Liver (tissue), 9 donors: ENCODE measurements around the gene CDK19. TPM values are rescaled to one million over a fixed set of nuclear protein-coding genes. Genes with fewer than 3 reads are reported as not detected.

Experiments used
- DNase-seq: peaks from one replicate; pipeline ENCODE4 v3.0.0-alpha.2; 2017; ENCODE audit warnings: low spot score
- H3K27ac ChIP-seq, 2 donors: one replicate each; pipeline ENCODE4 v1.7.0; 2013; ENCODE audit warnings: inconsistent platforms in 2 of 2, low read length in 2 of 2, control low read depth in 1 of 2, low read depth in 1 of 2, mild to moderate bottlenecking in 1 of 2
- H3K27me3 ChIP-seq, 4 donors: one replicate each; pipeline versions ENCODE4 v1.6.1 to v1.7.0; 2013; ENCODE audit warnings: low read length in 3 of 4, inconsistent platforms in 1 of 4, mild to moderate bottlenecking in 1 of 4, moderate library complexity in 1 of 4; ENCODE audit not compliant: control insufficient read depth in 4 of 4, insufficient read depth in 4 of 4
- H3K36me3 ChIP-seq, 4 donors: one replicate each; pipeline versions ENCODE4 v1.6.1 to v1.7.0; 2013; ENCODE audit warnings: low read length in 3 of 4, mild to moderate bottlenecking in 3 of 4, low read depth in 1 of 4, moderate library complexity in 1 of 4; ENCODE audit not compliant: control insufficient read depth in 4 of 4, insufficient read depth in 3 of 4
- H3K4me1 ChIP-seq, 4 donors: one replicate each; pipeline versions ENCODE4 v1.6.1 to v1.7.0; 2013; ENCODE audit warnings: low read length in 3 of 4, mild to moderate bottlenecking in 3 of 4, moderate library complexity in 1 of 4; ENCODE audit not compliant: control insufficient read depth in 4 of 4, insufficient read depth in 4 of 4
- H3K4me3 ChIP-seq, 3 donors: one replicate each; pipeline versions ENCODE4 v1.6.1 to v1.7.0; 2013; ENCODE audit warnings: low read length in 3 of 3, control low read depth in 1 of 3, low read depth in 1 of 3, mild to moderate bottlenecking in 1 of 3
- H3K9ac ChIP-seq, 2 donors: one replicate each; pipeline ENCODE4 v1.7.0; 2013; ENCODE audit warnings: low read length in 2 of 2, mild to moderate bottlenecking in 2 of 2, moderate library complexity in 2 of 2, control low read depth in 1 of 2, low read depth in 1 of 2
- H3K9me3 ChIP-seq, 4 donors: one replicate each; pipeline versions ENCODE4 v1.6.1 to v1.7.0; 2013; ENCODE audit warnings: low read length in 3 of 4; ENCODE audit not compliant: control insufficient read depth in 4 of 4
- EGR1 ChIP-seq, 2 donors: IDR thresholded peaks; 2 replicates each; pipeline ENCODE4 v1.6.1; 2016 to 2018; ENCODE audit warnings: antibody characterized with exemption in 2 of 2, low read depth in 2 of 2
- FOXA1 ChIP-seq: IDR thresholded peaks from 2 replicates; pipeline ENCODE4 v1.6.1; 2016; ENCODE audit warnings: antibody characterized with exemption
- FOXA2 ChIP-seq: IDR thresholded peaks from 2 replicates; pipeline ENCODE4 v1.6.1; 2016; ENCODE audit warnings: antibody characterized with exemption
- GABPA ChIP-seq, 2 donors: IDR thresholded peaks in 1 of 2; conservative IDR thresholded peaks in 1 of 2; 2 replicates each; pipeline ENCODE4 v1.6.1; 2016; ENCODE audit warnings: antibody characterized with exemption in 2 of 2, mild to moderate bottlenecking in 1 of 2, moderate library complexity in 1 of 2
- HNF4A ChIP-seq, 2 donors: conservative IDR thresholded peaks; 2 replicates each; pipeline ENCODE4 v1.6.1; 2016; ENCODE audit warnings: antibody characterized with exemption in 2 of 2, mild to moderate bottlenecking in 2 of 2
- HNF4G ChIP-seq: IDR thresholded peaks from 2 replicates; pipeline ENCODE4 v1.6.1; 2016; ENCODE audit warnings: antibody characterized with exemption
- JUND ChIP-seq, 2 donors: IDR thresholded peaks; 2 replicates each; pipeline ENCODE4 v1.6.1; 2016; ENCODE audit warnings: antibody characterized with exemption in 2 of 2
- NR2F2 ChIP-seq: IDR thresholded peaks from 2 replicates; pipeline ENCODE4 v1.6.1; 2016; ENCODE audit warnings: antibody characterized with exemption
- RAD21 ChIP-seq, 2 donors: IDR thresholded peaks; 2 replicates each; pipeline ENCODE4 v1.6.1; 2016; ENCODE audit warnings: antibody characterized with exemption in 2 of 2, mild to moderate bottlenecking in 2 of 2
- REST ChIP-seq: IDR thresholded peaks from 2 replicates; pipeline ENCODE4 v1.6.1; 2016; ENCODE audit warnings: antibody characterized with exemption, mild to moderate bottlenecking
- RXRA ChIP-seq, 2 donors: IDR thresholded peaks; 2 replicates each; pipeline ENCODE4 v1.6.1; 2017 to 2018; ENCODE audit warnings: antibody characterized with exemption in 2 of 2, mild to moderate bottlenecking in 1 of 2
- SP1 ChIP-seq: IDR thresholded peaks from 2 replicates; pipeline ENCODE4 v1.6.1; 2018; ENCODE audit warnings: antibody characterized with exemption, mild to moderate bottlenecking
- TAF1 ChIP-seq: conservative IDR thresholded peaks from 2 replicates; pipeline ENCODE4 v1.6.1; 2016; ENCODE audit warnings: antibody characterized with exemption, mild to moderate bottlenecking
- YY1 ChIP-seq: IDR thresholded peaks from 2 replicates; pipeline ENCODE4 v1.6.1; 2016; ENCODE audit warnings: antibody characterized with exemption, mild to moderate bottlenecking
- whole genome bisulfite sequencing: extraction: QIAGEN DNeasy Blood & Tissue Kit; methylation state at CpG from one replicate; pipeline ENCODE4 v1.1.7; 2013; 5-methylcytosine and 5-hydroxymethylcytosine counted together
- polyA plus RNA-seq, 2 donors: library from polyadenylated mRNA; stranded (reverse) in 1 of 2; unstranded in 1 of 2; fragments of 200-250 nt in 1 of 2; fragments of >200 nt in 1 of 2; fragmentation: Nextera tagmentation in 1 of 2; extraction: Ambion mirVana in 1 of 2; gene quantifications; one replicate each; pipeline versions ENCODE4 v1.2.1 to v1.2.3, GENCODE V29; 2013 to 2015
- total RNA-seq, 2 donors: library from RNA; depleted of rRNA; stranded (reverse); fragments of >200 nt; gene quantifications; one replicate each; pipeline ENCODE4 v1.2.3, GENCODE V29; 2014
- TF ChIP-seq, protein P1 (sequence below): IDR thresholded peaks from 2 replicates; pipeline ENCODE4 v1.6.1; 2016; ENCODE audit warnings: antibody characterized with exemption
- TF ChIP-seq, protein P2 (sequence below): IDR thresholded peaks from 2 replicates; pipeline ENCODE4 v1.6.1; 2016; ENCODE audit warnings: antibody characterized with exemption
- TF ChIP-seq, protein P3 (sequence below): fragments of 150-350 bp; IDR thresholded peaks from 2 replicates; pipeline ENCODE4 v1.5.1; 2017; ENCODE audit warnings: improper control_type of control experiment, low read depth, low read length; ENCODE audit not compliant: missing input control
- TF ChIP-seq, protein P4 (sequence below): IDR thresholded peaks from 2 replicates; pipeline ENCODE4 v1.6.1; 2016; ENCODE audit warnings: antibody characterized with exemption
- donor health status: healthy.
- donor health status: healthy.
- donor health status: healthy.
- donor health status: healthy.
- donor health status: healthy.

The CDK19 gene
- total and polyA plus RNA-seq, 4 donors: 1.8 to 7.6 (median 3.9) TPM

GRCh38 chr6:110714143-110714542 is 101.1 kb downstream of the CDK19 start:
- Histone ChIP-seq H3K27ac (no peak overlapping the region), H3K4me1 (peaks cover 0 to 2% (median 0%) of the 10 kb centered on the region in 4 donors), H3K36me3 (no peaks in the 10 kb centered on the region), H3K27me3 (no peaks in the 10 kb centered on the region), H3K9ac (no peak overlapping the region), H3K4me3 (no peak overlapping the region), H3K9me3 (no peaks in the 10 kb centered on the region)
- no peak for DNase-seq
- 93% methylated on average over 1 of the region's 1 CpG for WGBS
- no peak for TF ChIP-seq GABPA (IDR thresholded peaks at IDR 0.05 in 1 of 2, conservative IDR thresholded peaks at IDR 0.05 in 1 of 2)
- no peak for TF ChIP-seq NR2F2
- TF ChIP-seq TAF1: no peak
- TF ChIP-seq EGR1 (IDR thresholded peaks at IDR 0.05; ENCODE audit: low read depth in 2 of 2): no peak
- TF ChIP-seq, protein P1, sequence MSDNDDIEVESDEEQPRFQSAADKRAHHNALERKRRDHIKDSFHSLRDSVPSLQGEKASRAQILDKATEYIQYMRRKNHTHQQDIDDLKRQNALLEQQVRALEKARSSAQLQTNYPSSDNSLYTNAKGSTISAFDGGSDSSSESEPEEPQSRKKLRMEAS: no peak
- no peak for TF ChIP-seq FOXA2
- TF ChIP-seq JUND (IDR thresholded peaks at IDR 0.05): no peak
- TF ChIP-seq HNF4G: no peak
- TF ChIP-seq SP1: no peak
- no peak for TF ChIP-seq FOXA1
- no peak for TF ChIP-seq YY1
- TF ChIP-seq RAD21 (IDR thresholded peaks at IDR 0.05): no peak
- TF ChIP-seq, protein P2, sequence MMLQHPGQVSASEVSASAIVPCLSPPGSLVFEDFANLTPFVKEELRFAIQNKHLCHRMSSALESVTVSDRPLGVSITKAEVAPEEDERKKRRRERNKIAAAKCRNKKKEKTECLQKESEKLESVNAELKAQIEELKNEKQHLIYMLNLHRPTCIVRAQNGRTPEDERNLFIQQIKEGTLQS: no peak
- TF ChIP-seq RXRA (IDR thresholded peaks at IDR 0.05): no peak
- no peak for TF ChIP-seq HNF4A (conservative IDR thresholded peaks at IDR 0.05)
- TF ChIP-seq, protein P3, sequence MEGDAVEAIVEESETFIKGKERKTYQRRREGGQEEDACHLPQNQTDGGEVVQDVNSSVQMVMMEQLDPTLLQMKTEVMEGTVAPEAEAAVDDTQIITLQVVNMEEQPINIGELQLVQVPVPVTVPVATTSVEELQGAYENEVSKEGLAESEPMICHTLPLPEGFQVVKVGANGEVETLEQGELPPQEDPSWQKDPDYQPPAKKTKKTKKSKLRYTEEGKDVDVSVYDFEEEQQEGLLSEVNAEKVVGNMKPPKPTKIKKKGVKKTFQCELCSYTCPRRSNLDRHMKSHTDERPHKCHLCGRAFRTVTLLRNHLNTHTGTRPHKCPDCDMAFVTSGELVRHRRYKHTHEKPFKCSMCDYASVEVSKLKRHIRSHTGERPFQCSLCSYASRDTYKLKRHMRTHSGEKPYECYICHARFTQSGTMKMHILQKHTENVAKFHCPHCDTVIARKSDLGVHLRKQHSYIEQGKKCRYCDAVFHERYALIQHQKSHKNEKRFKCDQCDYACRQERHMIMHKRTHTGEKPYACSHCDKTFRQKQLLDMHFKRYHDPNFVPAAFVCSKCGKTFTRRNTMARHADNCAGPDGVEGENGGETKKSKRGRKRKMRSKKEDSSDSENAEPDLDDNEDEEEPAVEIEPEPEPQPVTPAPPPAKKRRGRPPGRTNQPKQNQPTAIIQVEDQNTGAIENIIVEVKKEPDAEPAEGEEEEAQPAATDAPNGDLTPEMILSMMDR: no peak
- no peak for TF ChIP-seq REST
- TF ChIP-seq, protein P4, sequence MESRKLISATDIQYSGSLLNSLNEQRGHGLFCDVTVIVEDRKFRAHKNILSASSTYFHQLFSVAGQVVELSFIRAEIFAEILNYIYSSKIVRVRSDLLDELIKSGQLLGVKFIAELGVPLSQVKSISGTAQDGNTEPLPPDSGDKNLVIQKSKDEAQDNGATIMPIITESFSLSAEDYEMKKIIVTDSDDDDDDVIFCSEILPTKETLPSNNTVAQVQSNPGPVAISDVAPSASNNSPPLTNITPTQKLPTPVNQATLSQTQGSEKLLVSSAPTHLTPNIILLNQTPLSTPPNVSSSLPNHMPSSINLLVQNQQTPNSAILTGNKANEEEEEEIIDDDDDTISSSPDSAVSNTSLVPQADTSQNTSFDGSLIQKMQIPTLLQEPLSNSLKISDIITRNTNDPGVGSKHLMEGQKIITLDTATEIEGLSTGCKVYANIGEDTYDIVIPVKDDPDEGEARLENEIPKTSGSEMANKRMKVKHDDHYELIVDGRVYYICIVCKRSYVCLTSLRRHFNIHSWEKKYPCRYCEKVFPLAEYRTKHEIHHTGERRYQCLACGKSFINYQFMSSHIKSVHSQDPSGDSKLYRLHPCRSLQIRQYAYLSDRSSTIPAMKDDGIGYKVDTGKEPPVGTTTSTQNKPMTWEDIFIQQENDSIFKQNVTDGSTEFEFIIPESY: no peak
